GM12892 (cell line): ENCODE results near the gene ALDH1A1.

Source experiments
- POLR2A ChIP-seq: IDR thresholded peaks from 2 replicates; pipeline ENCODE4 v1.6.1; 2011; ENCODE audit warnings: low read depth, low read length, control low read depth
- POLR2AphosphoS5 ChIP-seq: IDR thresholded peaks from 2 replicates; pipeline ENCODE4 v1.6.1; 2011; ENCODE audit warnings: low read depth, low read length, control low read depth
- TAF1 ChIP-seq: IDR thresholded peaks from 2 replicates; pipeline ENCODE4 v1.6.1; 2011; ENCODE audit warnings: low read depth, mild to moderate bottlenecking, control low read depth, low read length, borderline replicate concordance

DNA sequence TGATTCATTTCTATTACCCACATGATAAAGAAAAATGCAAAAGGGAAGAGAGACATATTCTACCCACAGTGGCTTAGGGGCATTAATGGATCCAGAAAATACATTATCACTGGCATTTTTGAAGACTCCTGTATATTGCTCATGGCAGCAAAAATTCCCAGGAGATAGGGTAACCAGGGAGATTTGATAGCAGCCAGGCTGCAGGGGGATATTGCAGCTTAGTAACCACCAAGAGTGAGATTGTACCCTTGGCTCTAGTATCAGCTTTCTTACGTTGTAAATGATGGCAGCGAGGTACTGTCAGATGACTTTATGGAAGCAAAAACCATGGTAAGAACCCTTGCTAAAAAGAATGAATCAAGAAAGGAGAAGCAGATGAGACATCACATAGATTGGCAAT lies 19.8 kb upstream of the ALDH1A1 start:
- TF ChIP-seq POLR2A (no peak), POLR2AphosphoS5 (no peak), TAF1 (no peak)
